ENCODE results near the gene PCCA.

DNA sequence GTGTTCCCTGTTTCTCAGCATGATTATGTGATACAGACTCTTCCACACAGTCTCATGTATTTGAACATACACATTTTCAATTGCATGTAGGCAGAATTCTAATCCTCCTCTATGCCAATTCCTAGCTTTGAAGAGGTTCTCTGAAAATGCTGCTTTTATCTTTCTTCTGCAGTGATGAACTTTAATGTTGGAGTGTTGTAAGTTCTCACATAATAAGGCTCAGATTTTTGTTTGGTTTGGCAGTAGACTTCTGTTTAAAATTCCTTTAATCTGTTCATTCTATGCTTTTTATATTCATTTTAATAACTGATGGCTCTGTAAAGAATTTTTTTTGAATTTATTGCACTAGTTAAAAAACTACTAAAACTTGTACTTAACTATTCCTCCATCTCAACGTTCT is 273.9 kb downstream of the PCCA start:
- TF ChIP-seq, protein P1, sequence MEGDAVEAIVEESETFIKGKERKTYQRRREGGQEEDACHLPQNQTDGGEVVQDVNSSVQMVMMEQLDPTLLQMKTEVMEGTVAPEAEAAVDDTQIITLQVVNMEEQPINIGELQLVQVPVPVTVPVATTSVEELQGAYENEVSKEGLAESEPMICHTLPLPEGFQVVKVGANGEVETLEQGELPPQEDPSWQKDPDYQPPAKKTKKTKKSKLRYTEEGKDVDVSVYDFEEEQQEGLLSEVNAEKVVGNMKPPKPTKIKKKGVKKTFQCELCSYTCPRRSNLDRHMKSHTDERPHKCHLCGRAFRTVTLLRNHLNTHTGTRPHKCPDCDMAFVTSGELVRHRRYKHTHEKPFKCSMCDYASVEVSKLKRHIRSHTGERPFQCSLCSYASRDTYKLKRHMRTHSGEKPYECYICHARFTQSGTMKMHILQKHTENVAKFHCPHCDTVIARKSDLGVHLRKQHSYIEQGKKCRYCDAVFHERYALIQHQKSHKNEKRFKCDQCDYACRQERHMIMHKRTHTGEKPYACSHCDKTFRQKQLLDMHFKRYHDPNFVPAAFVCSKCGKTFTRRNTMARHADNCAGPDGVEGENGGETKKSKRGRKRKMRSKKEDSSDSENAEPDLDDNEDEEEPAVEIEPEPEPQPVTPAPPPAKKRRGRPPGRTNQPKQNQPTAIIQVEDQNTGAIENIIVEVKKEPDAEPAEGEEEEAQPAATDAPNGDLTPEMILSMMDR (IDR thresholded peaks at IDR 0.05): no peak
- no peak for TF ChIP-seq EZH2 (IDR thresholded peaks at IDR 0.05; ENCODE audit: borderline replicate concordance, insufficient read depth, low read depth, low read length, poor library complexity, severe bottlenecking)
